GM23338 (cell line): ENCODE data around the gene CIAPIN1.

Experiments used
- CREB1 ChIP-seq: fragments of 250-450 bp; sonication (Bioruptor Pico); IDR thresholded peaks from 2 replicates; pipeline ENCODE4 v1.5.0; 2020; ENCODE audit warnings: low read depth, mild to moderate bottlenecking, moderate library complexity
- EZH2 ChIP-seq: fragments of 200-600 bp; sonication (generic); IDR thresholded peaks from one replicate; pipeline ENCODE4 v1.8.0; 2017; ENCODE audit warnings: antibody characterized with exemption, mild to moderate bottlenecking, low read depth; ENCODE audit not compliant: unreplicated experiment
- EZH2phosphoT487 ChIP-seq: fragments of 200-600 bp; sonication (generic); IDR thresholded peaks from one replicate; pipeline ENCODE4 v1.8.1; 2018; ENCODE audit warnings: antibody characterized with exemption; ENCODE audit not compliant: unreplicated experiment
- JUNB ChIP-seq: IDR thresholded peaks from one replicate; pipeline ENCODE4 v1.6.1; 2016; ENCODE audit warnings: antibody characterized with exemption; ENCODE audit not compliant: unreplicated experiment
- NANOG ChIP-seq: IDR thresholded peaks from 2 replicates; pipeline ENCODE4 v1.6.1; 2016; ENCODE audit warnings: antibody characterized with exemption, borderline replicate concordance
- POLR2AphosphoS5 ChIP-seq: IDR thresholded peaks from 2 replicates; pipeline ENCODE4 v1.6.1; 2016; ENCODE audit warnings: antibody characterized with exemption, low read depth
- ZNF331 ChIP-seq: fragments of 250-450 bp; sonication (Bioruptor Pico); IDR thresholded peaks from 2 replicates; pipeline ENCODE4 v1.5.0; 2020; ENCODE audit warnings: low read depth, mild to moderate bottlenecking, moderate library complexity
- TF ChIP-seq, protein P1 (sequence below), 2 experiments: fragments of 200-600 bp in 1 of 2; sonication (generic) in 1 of 2; conservative IDR thresholded peaks; 2 replicates each; pipeline versions ENCODE4 v1.5.1 to v1.6.1; 2016 to 2017; ENCODE audit warnings: antibody characterized with exemption in 2 of 2, low read depth in 2 of 2, mild to moderate bottlenecking in 2 of 2, moderate library complexity in 1 of 2

DNA sequence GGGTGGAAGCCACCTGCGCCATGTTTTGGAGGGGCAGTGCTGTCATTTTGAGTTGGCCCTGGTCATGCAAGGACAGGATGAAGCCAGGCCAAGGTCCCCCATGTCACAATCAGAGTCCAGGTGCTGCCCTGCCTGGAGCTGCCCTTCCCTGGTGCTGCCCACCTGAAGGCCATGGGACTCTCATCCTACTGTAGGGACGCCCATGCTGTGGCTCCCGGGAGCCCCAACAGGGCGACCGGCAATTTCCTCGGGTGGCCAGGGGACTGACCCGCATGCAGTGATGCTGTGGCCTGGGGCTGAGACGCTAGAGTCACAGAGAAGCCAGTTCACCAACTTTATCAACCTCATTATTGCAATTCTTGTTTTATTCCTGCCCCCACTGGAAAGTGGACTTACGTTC, 34.6 kb downstream of the CIAPIN1 start:
- no peak for TF ChIP-seq ZNF331 (CRISPR knock-in tag)
- TF ChIP-seq, protein P1, sequence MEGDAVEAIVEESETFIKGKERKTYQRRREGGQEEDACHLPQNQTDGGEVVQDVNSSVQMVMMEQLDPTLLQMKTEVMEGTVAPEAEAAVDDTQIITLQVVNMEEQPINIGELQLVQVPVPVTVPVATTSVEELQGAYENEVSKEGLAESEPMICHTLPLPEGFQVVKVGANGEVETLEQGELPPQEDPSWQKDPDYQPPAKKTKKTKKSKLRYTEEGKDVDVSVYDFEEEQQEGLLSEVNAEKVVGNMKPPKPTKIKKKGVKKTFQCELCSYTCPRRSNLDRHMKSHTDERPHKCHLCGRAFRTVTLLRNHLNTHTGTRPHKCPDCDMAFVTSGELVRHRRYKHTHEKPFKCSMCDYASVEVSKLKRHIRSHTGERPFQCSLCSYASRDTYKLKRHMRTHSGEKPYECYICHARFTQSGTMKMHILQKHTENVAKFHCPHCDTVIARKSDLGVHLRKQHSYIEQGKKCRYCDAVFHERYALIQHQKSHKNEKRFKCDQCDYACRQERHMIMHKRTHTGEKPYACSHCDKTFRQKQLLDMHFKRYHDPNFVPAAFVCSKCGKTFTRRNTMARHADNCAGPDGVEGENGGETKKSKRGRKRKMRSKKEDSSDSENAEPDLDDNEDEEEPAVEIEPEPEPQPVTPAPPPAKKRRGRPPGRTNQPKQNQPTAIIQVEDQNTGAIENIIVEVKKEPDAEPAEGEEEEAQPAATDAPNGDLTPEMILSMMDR (conservative IDR thresholded peaks at IDR 0.05; ENCODE audit: low read depth in 2 of 2), result no peak
- TF ChIP-seq NANOG, result no peak
- TF ChIP-seq EZH2, result no peak
- no peak for TF ChIP-seq JUNB
- TF ChIP-seq EZH2phosphoT487, result no peak
- TF ChIP-seq CREB1, result no peak
- no peak for TF ChIP-seq POLR2AphosphoS5
